HG03060 (cell line): ENCODE results near the gene SLC39A13.
"Not testable (repeated sequence)": the region's sequence is repeated elsewhere in the genome, so short reads cannot be mapped to it uniquely, and the experiment has no call there.

ENCODE experiments used
- ATAC-seq: cut with Tn5 transposase; IDR thresholded peaks from one replicate; pipeline ENCODE4 v1.9.1; 2021; ENCODE audit warnings: low read depth, moderate number of reproducible peaks; ENCODE audit not compliant: unreplicated experiment

SLC39A13 gene

GRCh38 chr11:47447906-47448305 lies 39.5 kb downstream of the SLC39A13 start:
- ATAC-seq = no peak

GRCh38 chr11:47448566-47449427 lies 40.4 kb downstream of the SLC39A13 start, which contains the start of gene RAPSN:
TSS of gene RAPSN (minus strand) at chr11:47449136. CDS start at chr11:47448964, 172 bp downstream.
- ATAC-seq = no peak

GRCh38 chr11:47449541-47449940 lies 41.2 kb downstream of the SLC39A13 start:
- no peak for ATAC-seq

GRCh38 chr11:47451436-47451835 lies 43.0 kb downstream of the SLC39A13 start:
- no peak for ATAC-seq

- ATAC-seq = no peak
These were observed 43.6 kb downstream of the SLC39A13 start for GRCh38 chr11:47451990-47452389.

- no peak for ATAC-seq
These were observed 45.0 kb downstream of the SLC39A13 start for GRCh38 chr11:47453365-47453764.

GRCh38 chr11:47454258-47454671 lies 45.9 kb downstream of the SLC39A13 start:
- not testable (repeated sequence) for ATAC-seq

GRCh38 chr11:47460571-47461235 lies 52.3 kb downstream of the SLC39A13 start:
- ATAC-seq = no peak

- no peak for ATAC-seq
These were observed 53.5 kb downstream of the SLC39A13 start for GRCh38 chr11:47461876-47462275.

- ATAC-seq = no peak
These were observed 56.1 kb downstream of the SLC39A13 start for GRCh38 chr11:47464483-47464882.
